ENCODE measurements around the gene RPS6KA2. TPM values are rescaled to one million over a fixed set of nuclear protein-coding genes. Genes with fewer than 3 reads are reported as not detected.
A peak's percentile ranks its signal among the peaks of the same experiment; 100 is the strongest.

Gene RPS6KA2
- total RNA-seq, 1 experiment from 2014 or later = 4.1 TPM

DNA sequence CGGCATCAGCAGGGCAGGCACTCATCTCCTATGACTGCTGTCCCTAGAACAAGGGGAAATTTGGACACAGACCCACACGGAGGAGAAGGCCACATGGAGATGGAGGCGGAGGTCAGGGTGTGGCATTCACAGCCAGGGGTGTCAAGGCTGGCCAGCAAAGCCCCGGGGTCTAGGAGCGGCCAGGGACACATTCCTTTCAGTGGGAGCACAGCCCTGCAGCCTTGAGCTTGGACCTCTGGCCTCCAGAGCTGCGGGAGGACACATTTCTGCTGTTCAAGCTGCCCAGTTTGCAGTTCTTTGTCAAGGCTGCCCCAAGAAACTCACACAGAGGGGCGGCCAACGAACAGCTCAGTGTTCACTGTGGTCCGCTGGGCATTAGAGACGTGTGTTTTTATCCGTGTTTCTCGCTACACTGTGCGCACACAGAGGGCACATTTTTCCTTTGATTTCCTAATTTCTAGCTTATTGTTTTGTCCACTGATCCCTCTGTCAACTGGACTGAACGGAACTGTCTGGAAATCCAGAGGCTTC, 150.9 kb downstream of the RPS6KA2 start:
- H3K4me3 ChIP-seq (ENCODE audit: low read depth in 2 of 2, low read length in 2 of 2) = no peak overlapping the region
- intact Hi-C loops (cut with micrococcal nuclease; ENCODE audit: unreplicated experiment) (no loop called here), in situ Hi-C loops (cut with HindIII; ENCODE audit: low pct_unique_long_range_greater_than_20kb, low sequenced_read_pairs) (no loop called here)
- ATAC-seq (no peak), DNase-seq (ENCODE audit: low read depth, low spot score) (no peak)
- H3K4me1 ChIP-seq (ENCODE audit: control insufficient read depth, insufficient read depth, low read length) = no peaks in the 10 kb centered on the region
- TF ChIP-seq SIN3A (IDR thresholded peaks at IDR 0.05; ENCODE audit: borderline replicate concordance, insufficient read depth, low read depth, low read length) (no peak), TCF7L2 (IDR thresholded peaks at IDR 0.05; ENCODE audit: low read depth, low read length) (no peak), POLR2AphosphoS5 (IDR thresholded peaks at IDR 0.05; ENCODE audit: low read depth, low read length) (no peak)
- TF ChIP-seq, protein P1, sequence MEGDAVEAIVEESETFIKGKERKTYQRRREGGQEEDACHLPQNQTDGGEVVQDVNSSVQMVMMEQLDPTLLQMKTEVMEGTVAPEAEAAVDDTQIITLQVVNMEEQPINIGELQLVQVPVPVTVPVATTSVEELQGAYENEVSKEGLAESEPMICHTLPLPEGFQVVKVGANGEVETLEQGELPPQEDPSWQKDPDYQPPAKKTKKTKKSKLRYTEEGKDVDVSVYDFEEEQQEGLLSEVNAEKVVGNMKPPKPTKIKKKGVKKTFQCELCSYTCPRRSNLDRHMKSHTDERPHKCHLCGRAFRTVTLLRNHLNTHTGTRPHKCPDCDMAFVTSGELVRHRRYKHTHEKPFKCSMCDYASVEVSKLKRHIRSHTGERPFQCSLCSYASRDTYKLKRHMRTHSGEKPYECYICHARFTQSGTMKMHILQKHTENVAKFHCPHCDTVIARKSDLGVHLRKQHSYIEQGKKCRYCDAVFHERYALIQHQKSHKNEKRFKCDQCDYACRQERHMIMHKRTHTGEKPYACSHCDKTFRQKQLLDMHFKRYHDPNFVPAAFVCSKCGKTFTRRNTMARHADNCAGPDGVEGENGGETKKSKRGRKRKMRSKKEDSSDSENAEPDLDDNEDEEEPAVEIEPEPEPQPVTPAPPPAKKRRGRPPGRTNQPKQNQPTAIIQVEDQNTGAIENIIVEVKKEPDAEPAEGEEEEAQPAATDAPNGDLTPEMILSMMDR (IDR thresholded peaks at IDR 0.05) = no peak
- TF ChIP-seq, protein P2, sequence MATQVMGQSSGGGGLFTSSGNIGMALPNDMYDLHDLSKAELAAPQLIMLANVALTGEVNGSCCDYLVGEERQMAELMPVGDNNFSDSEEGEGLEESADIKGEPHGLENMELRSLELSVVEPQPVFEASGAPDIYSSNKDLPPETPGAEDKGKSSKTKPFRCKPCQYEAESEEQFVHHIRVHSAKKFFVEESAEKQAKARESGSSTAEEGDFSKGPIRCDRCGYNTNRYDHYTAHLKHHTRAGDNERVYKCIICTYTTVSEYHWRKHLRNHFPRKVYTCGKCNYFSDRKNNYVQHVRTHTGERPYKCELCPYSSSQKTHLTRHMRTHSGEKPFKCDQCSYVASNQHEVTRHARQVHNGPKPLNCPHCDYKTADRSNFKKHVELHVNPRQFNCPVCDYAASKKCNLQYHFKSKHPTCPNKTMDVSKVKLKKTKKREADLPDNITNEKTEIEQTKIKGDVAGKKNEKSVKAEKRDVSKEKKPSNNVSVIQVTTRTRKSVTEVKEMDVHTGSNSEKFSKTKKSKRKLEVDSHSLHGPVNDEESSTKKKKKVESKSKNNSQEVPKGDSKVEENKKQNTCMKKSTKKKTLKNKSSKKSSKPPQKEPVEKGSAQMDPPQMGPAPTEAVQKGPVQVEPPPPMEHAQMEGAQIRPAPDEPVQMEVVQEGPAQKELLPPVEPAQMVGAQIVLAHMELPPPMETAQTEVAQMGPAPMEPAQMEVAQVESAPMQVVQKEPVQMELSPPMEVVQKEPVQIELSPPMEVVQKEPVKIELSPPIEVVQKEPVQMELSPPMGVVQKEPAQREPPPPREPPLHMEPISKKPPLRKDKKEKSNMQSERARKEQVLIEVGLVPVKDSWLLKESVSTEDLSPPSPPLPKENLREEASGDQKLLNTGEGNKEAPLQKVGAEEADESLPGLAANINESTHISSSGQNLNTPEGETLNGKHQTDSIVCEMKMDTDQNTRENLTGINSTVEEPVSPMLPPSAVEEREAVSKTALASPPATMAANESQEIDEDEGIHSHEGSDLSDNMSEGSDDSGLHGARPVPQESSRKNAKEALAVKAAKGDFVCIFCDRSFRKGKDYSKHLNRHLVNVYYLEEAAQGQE (IDR thresholded peaks at IDR 0.05; ENCODE audit: insufficient read depth in 1 of 2, low read depth in 2 of 2, low read length in 1 of 2) = no peak
- no TSS peak for BruUV-seq (replicated peaks)
- H3K27ac ChIP-seq (ENCODE audit: low read length) = no peak overlapping the region
- no peaks in the 10 kb centered on the region for H3K9me3 ChIP-seq (ENCODE audit: control insufficient read depth, insufficient read depth, low read depth, low read length)
- ChIA-PET POLR2A (no interaction called here), CTCF (no interaction called here)
- H3K36me3 ChIP-seq (ENCODE audit: control insufficient read depth, insufficient read depth, low read length) = no peaks in the 10 kb centered on the region
- H3K27me3 ChIP-seq (ENCODE audit: control insufficient read depth, insufficient read depth, low read length) = no peaks in the 10 kb centered on the region

DNA sequence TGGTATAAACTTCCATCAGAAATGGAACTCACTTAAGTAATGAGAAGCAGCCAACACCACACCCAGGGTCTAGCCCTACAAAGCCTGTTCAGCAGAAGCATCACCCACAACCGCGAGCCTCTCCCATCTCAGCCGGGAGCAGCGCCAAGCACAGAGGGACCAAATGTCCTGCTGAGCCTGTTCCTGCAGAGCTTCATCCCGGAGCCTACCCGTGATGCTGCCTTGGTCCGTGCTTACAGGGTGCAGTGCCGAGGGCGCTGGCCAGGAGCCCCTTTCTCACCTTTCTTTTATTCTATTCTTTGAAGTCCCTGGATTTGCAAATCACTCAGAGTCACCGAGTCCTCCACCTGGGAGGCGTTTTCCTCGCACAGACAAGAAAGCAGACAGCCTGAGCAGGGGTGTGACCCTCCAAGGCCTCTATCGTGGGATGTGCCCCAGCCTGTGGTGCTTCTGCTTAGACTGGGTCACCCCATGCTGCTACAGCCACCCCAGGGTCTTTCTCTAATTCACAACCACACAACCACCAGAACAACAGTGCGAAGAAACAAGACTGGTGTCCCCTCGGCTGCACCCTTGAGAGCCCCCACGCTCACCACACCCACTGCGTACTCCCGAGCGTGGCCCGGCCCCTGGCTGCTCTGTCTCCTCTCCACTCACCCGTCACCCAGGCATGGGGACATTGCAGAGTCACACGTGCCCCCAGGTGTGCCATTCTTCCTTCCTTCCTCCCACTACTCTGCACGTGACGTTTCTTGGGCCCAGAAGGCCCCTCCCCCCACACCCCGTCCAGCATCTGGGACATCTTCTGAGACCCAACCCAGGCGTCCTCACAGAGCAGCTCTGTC, 152.1 kb downstream of the RPS6KA2 start:
- Histone ChIP-seq H3K4me1 (ENCODE audit: control insufficient read depth, insufficient read depth, low read length) (no peaks in the 10 kb centered on the region), H3K27ac (ENCODE audit: low read length) (no peak overlapping the region), H3K36me3 (ENCODE audit: control insufficient read depth, insufficient read depth, low read length) (no peaks in the 10 kb centered on the region), H3K9me3 (ENCODE audit: control insufficient read depth, insufficient read depth, low read depth, low read length) (no peaks in the 10 kb centered on the region), H3K27me3 (ENCODE audit: control insufficient read depth, insufficient read depth, low read length) (no peaks in the 10 kb centered on the region), H3K4me3 (ENCODE audit: low read depth in 2 of 2, low read length in 2 of 2) (no peak overlapping the region)
- ChIA-PET POLR2A (no interaction called here), CTCF (no interaction called here)
- ATAC-seq (peak; percentile 43), DNase-seq (ENCODE audit: low read depth, low spot score) (no peak)
- in situ Hi-C loops (cut with HindIII; ENCODE audit: low pct_unique_long_range_greater_than_20kb, low sequenced_read_pairs) (no loop called here), intact Hi-C loops (cut with micrococcal nuclease; ENCODE audit: unreplicated experiment) (no loop called here)
- TF ChIP-seq SIN3A (IDR thresholded peaks at IDR 0.05; ENCODE audit: borderline replicate concordance, insufficient read depth, low read depth, low read length) (no peak), TCF7L2 (IDR thresholded peaks at IDR 0.05; ENCODE audit: low read depth, low read length) (no peak), POLR2AphosphoS5 (IDR thresholded peaks at IDR 0.05; ENCODE audit: low read depth, low read length) (no peak)
- TF ChIP-seq, protein P1 (IDR thresholded peaks at IDR 0.05) = no peak
- TF ChIP-seq, protein P2 (IDR thresholded peaks at IDR 0.05; ENCODE audit: insufficient read depth in 1 of 2, low read depth in 2 of 2, low read length in 1 of 2) = no peak
- no TSS peak for BruUV-seq (replicated peaks)

Measured in Panc1 (cell line).